ENCODE measurements around the gene CTDSP1. TPM values are rescaled to one million over a fixed set of nuclear protein-coding genes. Genes with fewer than 3 reads are reported as not detected.

Gene CTDSP1, protein sequence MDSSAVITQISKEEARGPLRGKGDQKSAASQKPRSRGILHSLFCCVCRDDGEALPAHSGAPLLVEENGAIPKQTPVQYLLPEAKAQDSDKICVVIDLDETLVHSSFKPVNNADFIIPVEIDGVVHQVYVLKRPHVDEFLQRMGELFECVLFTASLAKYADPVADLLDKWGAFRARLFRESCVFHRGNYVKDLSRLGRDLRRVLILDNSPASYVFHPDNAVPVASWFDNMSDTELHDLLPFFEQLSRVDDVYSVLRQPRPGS
- total RNA-seq (2014; rRNA removed; shearing (Covaris generic)) = 27.4 and 36.3 TPM in 2 replicates

DNA sequence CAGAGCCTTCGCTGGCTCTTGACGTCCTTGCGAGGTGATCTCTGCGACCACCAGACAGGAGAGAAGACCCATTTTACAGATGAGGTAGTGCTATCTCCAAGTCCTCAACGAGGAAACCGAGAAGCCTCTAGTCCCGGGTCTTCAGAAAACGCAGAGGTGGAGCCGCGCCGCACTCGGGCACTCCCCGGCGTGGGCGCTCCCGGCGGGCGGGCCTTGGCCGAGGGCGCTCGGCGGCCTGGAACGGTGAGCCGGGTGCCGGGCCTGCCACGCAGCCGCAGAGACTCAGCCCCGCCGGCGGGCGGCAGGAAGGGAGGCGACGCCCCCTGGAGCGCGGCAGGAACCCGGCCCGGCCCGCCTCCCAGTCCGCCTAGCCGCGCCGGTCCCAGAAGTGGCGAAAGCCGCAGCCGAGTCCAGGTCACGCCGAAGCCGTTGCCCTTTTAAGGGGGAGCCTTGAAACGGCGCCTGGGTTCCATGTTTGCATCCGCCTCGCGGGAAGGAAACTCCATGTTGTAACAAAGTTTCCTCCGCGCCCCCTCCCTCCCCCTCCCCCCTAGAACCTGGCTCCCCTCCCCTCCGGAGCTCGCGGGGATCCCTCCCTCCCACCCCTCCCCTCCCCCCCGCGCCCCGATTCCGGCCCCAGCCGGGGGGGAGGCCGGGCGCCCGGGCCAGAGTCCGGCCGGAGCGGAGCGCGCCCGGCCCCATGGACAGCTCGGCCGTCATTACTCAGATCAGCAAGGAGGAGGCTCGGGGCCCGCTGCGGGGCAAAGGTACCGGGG is at the start of gene CTDSP1:
TSS of gene CTDSP1 (plus strand) at position 478 of the 776 bp plus-strand sequence. CDS start at position 701, 223 bp downstream.
- peak; percentile 97 for DNase-seq (ENCODE audit: low read depth)

DNA sequence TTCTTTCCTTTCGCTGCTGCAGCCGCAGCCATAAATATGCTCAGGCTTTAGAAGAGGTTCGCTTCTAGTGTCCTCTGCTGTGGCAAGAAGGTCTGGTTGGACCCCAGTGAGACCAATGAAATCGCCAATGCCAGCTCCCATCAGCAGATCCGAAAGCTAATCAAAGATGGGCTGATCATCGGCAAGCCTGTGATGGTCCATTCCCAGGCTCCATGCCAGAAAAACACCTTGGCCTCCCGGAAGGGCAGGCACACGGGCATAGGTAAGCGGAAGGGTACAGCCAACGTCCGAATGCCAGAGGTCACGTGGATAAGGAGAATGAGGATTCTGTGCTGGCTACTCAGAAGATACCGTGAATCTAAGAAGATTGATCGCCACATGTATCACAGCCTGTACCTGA is 45.6 kb upstream of the CTDSP1 start:
- no peak for DNase-seq (ENCODE audit: low read depth)

DNA sequence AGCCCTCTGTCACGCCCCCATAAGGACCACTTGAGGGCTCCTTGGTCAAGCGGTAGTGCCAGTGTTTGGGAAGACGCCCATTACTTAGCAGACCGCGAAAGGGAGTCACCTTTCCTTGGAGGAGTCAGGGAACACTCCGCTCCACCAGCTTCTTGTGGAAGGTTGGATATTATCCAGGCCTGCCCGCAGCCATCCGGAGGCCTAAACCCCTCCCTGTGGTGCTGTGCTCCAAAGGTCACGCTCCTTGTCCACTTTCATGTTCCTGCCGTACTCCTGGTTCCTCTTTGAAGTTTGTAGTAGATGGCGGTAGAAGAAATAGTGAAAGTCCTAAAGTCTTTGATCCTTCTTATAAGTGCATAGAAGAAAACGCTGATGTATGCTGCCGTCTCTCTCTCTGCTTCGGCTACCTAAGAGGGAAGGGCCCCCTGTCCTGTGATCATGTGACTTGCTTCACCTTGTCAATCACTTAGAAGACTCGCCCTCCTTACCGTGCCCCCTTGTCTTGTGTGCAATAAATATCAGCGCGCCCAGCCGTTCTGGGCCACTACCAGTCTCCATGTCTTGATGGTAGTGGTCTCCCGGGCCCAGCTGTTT is 44.7 kb upstream of the CTDSP1 start:
- DNase-seq (ENCODE audit: low read depth) = no peak

DNA sequence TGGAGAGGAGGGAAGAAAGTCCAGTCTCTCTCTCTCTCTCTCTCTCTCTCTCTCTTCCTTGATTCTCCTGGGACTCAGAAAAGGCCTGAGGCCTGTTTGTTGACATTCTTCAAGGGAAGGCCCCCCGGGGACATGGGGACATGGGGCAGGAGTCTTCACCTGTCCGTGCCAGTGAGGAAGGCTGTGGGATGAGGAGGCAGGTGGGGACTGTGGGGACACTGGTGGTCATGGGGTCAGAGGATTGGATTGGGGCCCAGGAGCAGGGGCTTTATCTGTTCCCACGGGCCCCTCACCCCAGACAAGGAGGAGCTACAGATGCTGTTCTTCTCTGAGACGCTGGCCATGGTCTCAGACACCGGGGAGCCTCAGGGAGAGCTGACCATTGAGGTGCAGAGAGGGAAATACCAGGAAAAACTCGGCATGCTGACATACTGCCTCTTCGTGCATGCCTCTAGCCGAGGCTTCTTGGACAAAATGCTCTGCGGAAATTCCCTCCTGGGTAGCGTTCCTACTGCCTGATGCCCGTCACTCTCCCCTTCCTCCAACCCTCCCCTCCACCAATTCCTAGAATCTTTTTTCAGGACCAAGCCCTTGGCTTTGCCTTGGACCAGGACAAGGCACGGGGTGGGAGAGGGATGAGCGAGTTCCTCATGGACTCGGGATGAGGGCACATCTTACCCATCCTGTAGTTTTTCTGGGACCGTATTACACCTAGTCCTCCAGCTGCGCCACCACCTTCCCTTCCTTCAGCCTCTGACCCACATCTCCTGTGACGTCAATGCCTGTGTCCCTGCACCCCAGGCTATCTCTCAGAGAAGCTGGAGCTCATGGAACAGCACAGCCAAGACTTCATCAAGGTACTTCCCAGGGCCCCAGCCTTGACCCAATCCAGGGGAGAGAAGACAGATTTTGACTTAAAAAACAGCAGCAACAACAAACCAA is 42.2 kb upstream of the CTDSP1 start:
- DNase-seq (ENCODE audit: low read depth) = no peak

DNA sequence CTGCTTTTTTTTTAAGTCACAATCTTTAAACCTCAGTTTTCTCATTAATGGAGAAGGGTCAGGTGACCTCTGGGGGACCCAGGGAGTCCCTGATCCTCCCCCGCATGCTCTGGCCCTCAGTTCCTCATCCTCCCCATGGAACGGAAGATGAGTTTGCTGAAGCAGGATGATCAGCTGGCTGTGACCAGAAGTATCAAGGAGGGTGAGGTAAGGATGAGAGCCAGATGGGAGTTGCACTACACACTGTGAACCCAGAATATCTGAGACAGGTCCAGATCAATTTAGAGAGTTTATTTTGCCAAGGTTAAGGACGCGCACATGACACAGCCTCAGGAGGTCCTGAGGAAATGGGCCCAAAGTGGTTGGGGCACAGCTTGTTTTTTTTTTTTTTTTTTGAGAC is 39.2 kb upstream of the CTDSP1 start:
- no peak for DNase-seq (ENCODE audit: low read depth)

DNA sequence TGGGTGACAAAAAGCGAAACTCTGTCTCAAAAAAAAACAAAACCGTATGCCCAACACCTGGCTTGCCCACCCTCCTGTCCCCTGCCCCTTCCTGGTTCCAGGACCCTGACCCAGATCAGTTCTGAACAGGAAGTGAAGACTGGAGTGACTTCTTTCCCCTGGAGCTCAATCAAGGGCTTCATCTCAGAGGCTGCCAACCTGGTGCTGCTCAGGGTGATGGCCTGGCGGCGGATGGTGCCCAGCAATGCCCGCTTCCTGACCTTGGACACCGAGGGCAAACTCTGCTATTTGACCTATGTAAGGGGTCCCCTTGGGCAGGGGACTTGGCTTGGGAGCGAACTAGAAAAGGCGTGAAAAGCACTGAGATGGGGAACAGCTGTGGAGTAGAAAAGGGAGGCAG is 37.1 kb upstream of the CTDSP1 start:
- DNase-seq (ENCODE audit: low read depth) = no peak

DNA sequence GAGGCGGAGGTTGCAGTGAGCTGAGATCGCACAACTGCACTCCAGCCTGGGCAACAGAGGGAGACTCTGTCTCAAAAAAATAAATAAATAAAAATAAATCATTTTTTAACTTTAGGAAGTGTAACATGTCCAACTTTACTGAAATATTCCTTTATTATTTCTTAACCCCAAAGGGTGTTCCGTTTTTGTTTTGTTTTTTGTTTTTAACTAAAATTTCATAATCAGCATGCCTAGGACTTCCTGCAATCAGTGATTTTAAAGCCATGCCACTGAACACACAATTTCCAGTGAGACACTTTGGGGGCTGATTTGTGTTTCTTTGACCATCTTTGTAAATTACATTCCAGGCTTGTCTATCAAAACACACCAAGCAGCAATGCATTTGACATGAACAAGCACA is 35.9 kb upstream of the CTDSP1 start:
- no peak for DNase-seq (ENCODE audit: low read depth)

DNA sequence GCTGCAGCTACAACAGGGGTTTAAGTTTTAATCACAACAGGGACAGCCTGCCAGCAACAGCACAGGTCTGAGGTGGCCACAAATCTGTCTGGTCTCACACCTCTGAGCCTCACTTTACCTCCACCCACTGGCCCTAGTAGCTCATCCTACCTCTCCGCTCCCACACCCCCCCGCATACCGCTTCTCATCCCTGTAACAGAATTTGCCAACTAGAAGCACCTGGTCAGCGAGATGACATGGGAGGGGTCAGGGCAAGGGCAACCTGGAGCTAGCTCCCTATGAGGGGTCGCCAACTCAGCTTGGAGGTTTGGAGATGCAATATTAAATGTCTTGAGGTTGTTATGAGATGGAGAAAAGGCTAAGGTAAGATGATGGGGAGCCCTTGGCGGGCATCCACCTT is 35.5 kb upstream of the CTDSP1 start:
- DNase-seq (ENCODE audit: low read depth) = no peak

DNA sequence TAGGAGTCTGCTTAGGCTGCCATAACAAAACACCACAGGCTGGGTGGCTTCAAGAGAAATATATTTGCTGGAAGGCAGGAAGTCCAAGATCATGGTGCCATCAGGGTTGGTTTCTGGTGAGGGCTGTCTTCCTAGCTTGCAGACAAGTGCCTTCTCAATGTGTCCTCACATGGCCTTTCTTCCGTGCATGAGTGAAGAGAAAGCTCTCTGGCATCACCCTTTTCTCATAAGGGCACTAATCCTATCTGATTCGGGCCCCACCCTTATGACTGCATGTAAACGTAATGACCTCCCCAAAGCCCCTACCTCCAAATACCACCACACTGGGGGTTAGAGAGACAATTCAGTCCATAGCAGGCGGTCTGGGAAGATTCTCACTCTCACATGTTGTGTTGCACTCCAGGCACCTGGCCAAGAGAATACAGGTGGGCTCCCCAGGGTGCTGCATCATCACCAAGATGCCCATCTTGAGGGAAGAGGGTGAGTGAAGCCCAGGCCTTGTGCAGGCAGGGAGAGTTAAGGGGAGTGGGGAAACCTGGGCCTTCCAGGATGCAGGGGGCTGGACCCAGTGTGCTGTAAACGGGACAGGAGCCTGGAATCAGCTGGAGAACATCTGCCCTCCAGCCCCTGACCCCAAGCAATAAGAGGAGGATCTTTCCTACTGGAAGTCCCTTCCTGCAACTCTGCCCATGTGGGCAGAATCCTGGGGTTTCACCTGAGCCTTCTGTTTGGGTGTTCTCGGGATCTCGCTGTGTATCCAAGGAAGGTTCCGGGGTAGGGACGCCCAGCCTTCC is 32.9 kb upstream of the CTDSP1 start:
- no peak for DNase-seq (ENCODE audit: low read depth)

DNA sequence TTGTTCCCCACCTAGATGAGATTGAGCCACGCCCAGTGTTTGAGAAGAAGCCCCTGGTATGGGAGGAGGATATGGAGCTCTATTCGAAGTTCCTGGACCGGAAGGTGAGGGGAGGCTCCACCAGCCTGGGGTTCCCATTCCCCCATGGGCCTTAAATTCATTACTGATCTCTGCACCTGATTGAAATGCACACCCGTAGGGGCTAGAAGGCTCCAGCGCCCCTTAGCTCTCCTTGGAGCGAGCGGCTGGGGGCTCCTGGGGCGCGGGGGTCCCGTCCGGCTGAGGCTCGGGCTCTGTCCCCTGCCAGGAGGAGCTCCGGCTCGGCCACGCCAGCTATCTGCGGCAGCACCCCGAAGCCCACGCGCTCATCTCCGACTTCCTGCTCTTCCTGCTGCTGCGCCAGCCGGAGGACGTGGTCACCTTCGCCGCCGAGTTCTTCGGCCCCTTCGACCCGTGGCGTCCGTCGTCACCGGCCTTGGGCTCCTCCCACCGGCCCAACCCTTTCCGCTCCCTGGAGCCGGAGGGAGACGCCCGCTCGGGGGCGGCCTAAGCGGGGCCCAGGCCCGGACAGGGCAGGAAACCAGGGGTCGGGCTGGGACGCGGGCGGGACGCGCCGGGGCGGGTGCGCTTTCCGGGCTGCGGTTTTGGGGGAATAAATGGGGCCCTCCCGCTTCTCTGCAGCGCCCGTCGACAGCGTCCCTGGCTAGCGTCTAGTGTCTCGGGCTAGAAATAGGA is 32.1 kb upstream of the CTDSP1 start:
- peak; percentile 84 for DNase-seq (ENCODE audit: low read depth)

DNA sequence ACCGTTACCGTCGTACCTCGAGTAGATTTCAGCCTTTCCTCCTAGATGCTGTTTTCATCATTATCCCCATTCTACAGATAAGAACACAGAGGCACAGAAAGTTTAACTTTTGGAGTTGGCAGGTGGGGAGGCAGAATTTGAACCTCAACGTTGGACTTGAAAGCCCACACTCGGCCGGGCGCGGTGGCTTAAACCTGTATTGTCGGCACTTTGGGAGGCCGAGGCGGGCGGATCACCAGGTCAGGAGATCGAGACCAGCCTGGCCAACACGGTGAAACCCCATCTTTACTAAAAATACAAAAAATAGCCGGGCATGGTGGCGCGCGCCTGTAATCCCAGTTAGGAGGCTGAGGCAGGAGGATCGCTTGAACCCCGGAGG is 31.5 kb upstream of the CTDSP1 start:
- DNase-seq (ENCODE audit: low read depth) = no peak

DNA sequence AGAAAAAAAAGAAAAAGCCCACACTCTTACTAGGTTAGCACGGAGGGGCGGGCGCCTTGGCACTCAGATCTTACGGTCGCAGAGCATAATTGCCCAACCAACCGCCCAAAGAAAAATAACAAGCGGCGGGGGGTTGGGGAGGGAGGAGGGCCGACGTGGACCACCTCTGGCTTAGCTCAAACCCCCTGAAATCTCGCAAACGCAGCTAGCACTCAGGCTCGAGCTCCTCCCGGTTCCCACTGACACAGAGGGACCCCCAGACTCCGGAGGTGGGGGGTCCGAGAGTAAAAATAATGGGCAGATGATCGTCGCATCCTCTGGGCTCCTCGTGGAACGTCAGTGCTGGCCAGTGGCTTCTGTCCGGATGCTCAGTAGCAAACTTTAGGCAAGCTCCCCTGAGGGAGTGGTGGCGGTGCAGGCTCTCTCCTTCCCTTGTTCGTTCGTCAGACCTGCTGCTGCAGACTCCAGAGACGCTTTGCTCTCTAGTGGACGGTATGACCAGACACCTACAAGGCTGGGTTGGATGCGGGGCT is 31.0 kb upstream of the CTDSP1 start:
- DNase-seq (ENCODE audit: low read depth) = no peak

DNA sequence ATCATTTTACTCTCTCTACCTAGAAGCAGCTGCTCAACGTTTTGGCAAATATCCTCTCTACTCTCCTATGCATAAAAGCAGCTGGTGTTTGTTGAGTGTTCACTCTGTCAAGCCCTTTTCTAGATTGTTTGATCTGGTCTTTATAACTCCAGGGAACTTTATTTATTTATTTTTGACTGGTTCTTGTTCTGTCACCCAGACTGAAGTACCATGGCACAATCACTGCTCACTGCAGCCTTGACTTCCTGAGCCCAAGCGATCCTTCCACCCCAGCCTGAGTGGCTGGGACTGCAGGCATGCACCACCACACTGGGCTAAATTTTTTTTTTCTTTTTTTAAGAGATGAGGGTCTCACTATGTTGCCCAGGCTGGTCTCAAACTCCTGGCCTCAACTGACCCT is 30.3 kb upstream of the CTDSP1 start:
- no peak for DNase-seq (ENCODE audit: low read depth)

DNA sequence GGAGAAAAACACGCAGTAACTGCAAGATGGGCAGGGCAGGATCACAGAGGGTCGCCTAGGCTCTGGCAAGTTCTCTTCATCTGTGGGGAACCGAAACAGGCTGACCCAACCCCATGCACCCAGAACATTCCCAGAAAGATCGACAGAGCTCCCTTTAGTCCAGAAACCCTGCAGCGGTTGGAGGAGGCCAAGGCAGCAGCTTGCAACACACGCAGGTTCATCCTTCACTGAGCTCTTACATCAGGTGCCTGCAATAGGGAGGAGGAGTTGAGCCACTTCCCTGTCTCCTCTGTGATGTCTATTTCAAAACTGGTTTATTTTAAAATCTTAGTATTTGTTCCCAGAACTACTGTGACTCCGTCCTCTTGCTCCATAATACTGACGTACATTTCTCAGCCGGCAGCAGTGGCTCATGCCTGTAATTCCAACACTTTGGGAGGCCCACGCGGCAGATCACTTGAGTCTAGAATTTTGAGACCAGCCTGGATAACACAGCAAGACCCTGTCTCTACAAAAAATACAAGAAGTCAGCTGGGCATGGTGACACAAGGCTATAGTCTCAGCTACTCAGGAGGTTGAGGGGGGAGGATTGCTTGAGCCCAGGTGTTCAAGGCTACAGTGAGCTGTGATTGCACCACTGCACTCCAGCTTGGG is 29.1 kb upstream of the CTDSP1 start:
- no peak for DNase-seq (ENCODE audit: low read depth)

DNA sequence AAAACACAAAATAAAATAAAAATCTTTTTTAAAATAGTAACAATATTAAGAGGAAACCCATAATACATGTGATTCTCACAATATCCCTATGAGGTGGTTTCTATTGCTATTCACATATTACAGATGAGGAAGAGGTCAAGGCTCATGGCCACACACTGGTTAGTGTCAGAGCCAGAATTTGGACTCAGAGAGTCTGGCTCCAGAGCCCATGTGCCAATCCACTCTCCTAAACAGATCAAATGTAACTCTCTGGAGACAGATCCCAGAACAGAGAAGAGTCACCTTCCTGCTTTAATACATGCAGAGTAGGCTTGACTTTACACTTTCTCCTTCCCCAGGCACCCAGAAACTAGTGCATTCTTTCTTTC is 27.7 kb upstream of the CTDSP1 start:
- DNase-seq (ENCODE audit: low read depth) = no peak

DNA sequence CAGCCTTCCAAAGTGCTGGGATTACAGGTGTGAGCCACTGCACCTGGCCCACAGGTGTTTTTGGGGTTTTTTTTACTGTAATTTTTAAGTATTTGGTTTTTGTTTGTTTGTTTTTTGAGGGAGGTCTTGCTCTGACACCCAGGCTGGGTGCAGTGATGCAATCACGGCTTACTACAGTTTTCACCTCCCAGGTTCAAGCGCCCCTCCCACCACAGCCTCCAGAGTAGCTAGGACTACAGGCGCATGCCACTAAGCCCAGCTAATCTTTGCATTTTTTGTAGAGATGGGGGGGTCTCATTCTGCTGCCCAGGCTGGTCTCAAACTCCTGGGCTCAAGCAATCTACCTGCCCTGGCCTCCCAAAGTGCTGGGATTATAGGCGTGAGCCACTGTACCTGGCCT is 24.9 kb upstream of the CTDSP1 start:
- no peak for DNase-seq (ENCODE audit: low read depth)

DNA sequence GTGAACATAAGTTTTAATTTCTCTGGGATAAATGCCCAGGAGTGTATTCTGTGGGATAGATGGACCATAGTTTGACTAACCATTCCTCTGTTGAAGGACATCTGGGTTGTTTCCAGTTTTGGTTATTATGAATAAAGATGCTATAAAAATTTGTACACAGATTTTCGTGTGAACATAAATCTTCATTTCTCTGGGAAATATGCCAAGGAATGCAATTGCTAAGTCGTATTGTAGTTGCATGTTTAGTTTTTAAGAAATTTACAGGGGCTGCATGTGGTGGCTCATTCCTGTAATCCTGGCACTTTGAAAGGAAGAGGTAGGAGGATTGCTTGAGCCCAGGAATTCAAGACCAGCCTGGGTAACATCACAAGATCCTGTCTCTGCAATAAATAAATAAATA is 24.5 kb upstream of the CTDSP1 start:
- DNase-seq (ENCODE audit: low read depth) = no peak

DNA sequence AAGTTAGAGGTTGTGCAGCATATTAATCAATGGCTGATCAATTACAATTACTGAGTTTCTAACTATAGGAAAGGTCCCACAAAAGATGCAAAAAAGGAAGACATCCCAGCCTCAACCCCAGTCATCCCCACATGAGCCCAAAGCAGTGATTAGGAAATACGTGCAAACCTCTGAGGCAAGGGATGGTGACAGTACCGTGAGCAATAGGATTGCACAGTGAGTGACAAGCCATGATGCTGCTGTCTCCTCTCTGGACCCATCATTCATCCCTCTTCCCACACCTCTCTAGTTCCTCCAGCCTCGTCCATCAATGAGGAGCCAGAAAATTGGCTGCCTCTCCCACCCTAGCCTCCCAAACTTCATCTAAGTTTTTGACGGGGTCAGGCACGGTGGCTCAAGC is 21.6 kb upstream of the CTDSP1 start:
- DNase-seq (ENCODE audit: low read depth) = no peak

DNA sequence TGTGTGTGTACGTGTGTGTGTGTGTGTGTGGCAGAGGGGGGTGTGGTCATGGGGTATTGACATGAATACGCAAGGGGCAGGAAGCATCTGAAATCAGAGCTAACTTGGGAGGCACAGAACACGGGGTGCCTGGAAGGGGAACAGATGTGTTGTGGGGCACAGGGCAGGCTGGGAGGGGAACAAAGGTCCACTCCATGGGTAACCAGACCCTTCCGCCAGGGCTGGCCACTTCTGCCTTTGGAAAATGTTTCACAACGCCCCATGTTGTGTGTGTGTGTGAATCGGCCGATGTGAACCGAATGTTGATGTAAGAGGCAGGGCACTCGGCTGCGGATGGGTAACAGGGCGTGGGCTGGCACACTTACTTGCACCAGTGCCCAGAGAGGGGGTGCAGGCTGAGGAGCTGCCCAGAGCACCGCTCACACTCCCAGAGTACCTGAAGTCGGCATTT is 17.7 kb upstream of the CTDSP1 start, which contains the start of gene SLC11A1:
TSS of gene SLC11A1 (plus strand) at position 358 of the 451 bp plus-strand sequence. CDS start 96 bp downstream, outside the sequence.
- DNase-seq (ENCODE audit: low read depth) = no peak
